Forelimb muscle (tissue), 1 donor: Measurements from ENCODE around the gene ASPDH. TPM values are rescaled to one million over a fixed set of nuclear protein-coding genes. Genes with fewer than 3 reads are reported as not detected.

Experiments used
- DNase-seq: peaks from one replicate; pipeline ENCODE4 v3.0.0-alpha.2; 2013; ENCODE audit warnings: low read depth
- polyA plus RNA-seq: library from polyadenylated mRNA; unstranded; fragments of 120-200 nt; gene quantifications from one replicate; pipeline ENCODE4 v1.2.1, GENCODE V29; 2013; ENCODE audit not compliant: insufficient read length

ASPDH gene
- polyA plus RNA-seq, 1 donor: 1.4 TPM

DNA sequence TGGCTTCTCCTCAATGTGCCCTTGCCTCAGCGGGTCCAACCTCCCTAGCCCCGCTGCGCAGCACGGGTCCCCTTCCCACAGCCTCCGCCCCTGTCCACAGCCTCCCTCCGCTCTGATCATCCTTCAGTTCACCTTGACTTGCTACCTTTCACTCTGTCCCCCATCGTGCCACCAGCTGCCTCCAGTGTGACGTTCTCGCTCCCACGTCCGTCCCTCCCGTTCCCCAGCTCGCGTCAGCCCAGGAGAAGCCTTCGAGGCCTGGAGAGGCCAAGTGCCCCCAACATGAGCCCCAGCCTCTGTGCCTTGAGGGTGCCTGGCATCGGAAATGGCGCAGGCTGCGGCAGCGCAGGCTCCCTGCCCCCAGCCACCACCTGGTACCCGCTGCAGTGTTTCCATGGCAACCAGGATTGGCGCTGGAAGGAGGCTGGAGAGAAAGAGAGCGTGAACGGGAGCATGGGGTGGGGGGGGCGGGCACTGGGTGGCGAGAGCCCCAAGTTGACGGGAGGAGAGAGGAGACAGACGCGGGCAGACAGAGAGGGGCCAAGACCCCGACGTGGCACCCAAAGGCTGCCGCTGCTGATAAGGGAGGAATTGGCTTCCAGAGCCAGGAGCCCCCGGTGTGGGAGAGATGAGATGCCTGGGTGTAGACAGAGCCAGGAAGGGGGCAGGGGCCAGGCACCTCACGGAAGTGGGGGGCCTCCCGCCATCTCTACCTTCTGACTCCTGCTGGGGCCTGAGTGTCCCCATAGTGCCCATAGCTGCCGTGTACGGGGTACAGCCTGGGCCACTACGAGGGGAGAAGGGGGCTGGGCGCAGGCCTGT, 844 bp upstream of the ASPDH start:
- DNase-seq: no peak

DNA sequence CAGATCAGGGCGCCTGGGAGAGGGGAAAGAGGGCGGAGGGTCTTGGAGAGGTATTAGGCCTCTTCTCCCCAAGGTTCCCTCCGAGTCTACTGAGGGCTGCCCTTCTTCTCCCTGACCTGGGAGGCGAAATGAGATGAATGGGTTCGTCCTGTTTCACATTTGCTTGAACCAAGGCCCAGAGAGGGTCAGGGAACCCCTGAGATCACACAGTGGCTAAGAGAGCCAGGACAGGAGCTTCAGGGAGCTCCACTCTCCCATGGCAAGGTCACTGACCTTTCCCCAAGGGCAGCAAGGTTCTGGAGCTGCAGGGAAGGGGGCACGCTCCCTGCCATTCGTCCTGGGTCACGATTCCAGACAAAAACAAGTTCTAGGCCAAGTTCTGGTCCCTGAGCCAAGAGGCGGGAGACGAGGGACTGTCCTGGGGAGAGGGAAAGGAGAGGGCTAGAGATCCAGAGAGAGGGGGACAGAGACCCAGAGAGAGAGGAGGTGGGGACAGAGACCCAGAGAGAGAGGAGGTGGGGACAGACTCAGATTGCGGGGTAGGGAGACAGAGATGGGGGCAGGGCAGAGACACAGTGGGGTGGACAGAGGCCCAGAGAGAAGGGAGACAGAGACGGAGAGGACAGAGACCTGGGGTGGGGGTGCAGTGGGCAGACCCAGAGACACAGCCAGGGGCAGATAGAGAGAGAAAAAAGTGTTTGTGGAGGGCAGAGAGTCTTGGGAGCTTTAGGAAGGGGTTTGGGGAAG, 541 bp downstream of the ASPDH start:
- no peak for DNase-seq

- no peak for DNase-seq
Measured at GRCh38 chr19:50512112-50512998, 1.4 kb downstream of the ASPDH start.

GRCh38 chr19:50511069-50511822, 2.5 kb downstream of the ASPDH start, which contains the start of gene JOSD2:
JOSD2 (minus strand) TSS chr19:50511191; CDS start chr19:50510431, 760 bp downstream.
- peak; percentile 96 for DNase-seq

- no peak for DNase-seq
Measured at GRCh38 chr19:50510700-50511068, 3.0 kb downstream of the ASPDH start.

DNA sequence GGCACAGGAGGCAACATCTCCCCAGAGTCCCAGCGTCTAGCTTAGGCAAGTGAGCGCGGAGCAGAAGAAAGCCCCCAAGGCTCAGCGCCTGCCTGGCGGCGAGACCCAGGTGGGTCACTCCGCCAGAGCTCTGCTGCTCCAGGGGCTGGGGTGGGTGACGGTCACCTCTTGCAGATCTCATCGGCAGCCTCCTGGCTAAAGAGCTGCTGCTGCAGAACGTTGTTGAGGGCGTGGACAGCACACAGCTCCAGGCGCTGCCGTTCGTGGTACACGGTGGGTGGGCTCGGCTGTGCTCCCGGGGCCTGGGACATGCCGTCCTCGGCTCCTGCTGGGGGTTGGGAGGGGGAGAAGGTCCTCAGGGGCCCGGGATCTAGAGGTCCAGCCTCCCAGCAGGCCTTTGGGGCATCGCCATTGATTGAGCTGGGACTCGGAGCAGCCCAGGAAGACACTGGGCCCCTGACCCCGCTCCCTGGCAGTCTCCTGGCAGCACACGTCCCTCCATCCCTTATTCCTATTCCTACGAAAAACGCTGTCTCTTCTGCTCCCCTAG, 3.5 kb downstream of the ASPDH start:
- DNase-seq: no peak

DNA sequence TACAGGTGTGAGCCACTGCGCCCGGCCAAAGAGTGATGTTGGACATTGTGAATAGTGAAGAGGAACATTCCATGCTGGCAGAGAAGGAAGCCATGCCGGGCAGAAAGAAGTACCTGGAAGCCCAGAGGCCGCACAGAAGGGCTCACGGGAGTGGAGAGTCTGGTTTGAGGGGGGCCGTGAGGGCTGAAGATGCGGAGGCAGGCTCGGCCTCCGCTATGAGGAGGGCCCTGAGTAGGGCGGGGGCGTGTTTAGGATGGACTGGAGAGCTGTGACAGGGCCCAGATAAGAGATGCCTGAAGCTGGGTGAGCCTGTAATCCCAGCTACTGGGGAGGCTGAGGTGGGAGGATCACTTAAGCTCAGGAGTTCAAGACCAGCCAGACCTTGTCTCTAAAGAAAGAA, 4.3 kb downstream of the ASPDH start:
- no peak for DNase-seq

DNA sequence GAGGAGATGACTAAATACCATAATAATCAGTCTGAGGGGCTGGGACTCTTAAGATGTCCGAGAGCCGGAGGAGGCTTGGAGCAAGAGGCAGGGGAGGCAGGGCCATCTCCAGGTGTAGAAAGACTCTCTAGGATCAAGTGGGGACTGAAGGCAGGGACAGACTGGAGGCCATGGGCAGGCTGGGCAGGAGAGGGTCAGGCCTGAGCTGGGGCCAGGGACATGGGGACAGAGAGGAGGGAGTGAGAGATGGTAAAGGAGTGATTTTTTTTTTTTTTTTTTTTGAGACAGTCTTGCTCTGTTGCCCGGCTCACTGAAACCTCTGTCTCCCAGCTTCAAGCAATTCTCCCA, 4.9 kb downstream of the ASPDH start:
- DNase-seq: no peak

- no peak for DNase-seq
Measured at GRCh38 chr19:50507376-50507775, 6.3 kb downstream of the ASPDH start.

- DNase-seq: no peak
Measured at GRCh38 chr19:50506700-50507099, 7.0 kb downstream of the ASPDH start.

DNA sequence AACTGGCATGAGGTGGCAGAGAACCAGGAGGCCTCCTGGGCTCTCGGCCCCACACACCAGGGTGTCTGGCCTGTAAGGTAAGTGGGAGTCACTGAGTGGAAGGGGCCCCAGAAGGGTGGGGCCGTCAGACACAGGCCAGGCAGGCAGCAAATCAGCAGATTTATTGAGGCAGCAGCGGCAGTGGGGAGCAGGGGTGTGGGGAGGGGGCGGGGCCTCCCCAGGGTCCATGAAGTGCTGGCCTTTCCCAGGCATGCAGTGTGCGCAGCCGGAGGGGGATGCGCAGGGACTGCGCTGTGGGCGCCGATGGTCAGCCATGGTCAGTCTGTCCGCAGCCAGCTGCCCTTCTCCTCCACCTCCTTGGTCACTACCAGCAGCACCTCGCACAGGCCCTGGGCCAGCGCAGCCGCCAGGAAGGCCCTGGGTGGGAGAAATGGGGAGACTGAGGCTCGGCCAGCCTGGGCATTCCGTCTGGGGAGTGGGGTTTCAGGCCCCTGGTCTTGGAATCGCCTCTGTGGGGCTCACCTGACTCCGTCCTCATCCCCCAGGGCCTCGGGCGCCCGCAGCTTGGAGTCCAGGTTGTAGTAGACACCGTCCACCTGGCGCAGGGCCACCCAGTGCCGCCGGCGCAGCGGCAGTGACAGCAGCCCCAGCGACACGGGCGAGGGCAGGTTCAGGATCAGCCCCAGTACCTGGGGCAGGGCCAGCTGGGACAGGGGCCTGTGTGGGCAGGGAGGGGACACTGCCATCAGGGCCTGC, 7.7 kb downstream of the ASPDH start:
- DNase-seq: no peak

DNA sequence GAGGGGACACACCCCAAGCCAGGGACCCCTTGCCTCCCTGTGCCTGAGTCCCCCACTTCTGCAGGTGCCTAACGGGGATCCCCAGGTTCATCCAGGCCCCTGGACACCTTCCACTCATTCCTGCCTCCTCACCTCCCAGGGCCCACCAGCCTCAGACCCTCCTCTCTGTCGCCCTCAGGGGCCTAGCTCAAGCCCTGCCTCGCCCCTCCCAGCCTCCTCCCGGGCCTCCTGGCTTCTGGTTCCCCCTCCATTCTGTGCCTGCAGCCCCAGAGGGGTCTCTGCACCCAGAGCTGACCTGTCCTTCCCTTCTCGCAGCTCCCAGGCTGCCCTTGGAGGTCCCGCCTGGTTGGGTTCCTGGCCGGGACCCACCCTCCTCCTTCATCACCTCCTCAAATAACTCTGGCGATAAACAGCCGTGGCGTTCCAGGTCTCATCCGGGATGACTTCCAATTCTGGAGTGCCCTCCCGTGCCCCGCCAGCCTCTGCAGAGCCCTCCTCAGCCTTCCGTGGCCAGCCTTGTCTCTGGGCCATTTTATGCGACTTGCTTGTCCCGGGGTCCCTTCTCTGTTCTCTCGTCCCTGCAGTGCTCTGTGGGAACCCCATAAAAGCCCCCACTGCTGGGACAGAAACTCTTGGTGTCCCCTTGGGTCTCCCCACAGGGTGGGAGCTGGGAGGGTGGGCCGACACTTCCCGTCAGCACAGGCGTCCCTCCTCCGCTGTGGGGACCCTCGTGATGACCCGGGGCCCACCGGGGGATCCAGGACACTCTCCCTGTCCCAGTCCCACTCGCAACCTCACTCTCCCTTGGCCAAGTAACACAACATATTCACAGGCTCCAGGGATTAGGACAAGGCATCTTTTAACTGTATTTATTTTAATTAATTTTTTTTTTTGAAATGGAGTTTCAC, 11.9 kb downstream of the ASPDH start:
- DNase-seq: no peak

DNA sequence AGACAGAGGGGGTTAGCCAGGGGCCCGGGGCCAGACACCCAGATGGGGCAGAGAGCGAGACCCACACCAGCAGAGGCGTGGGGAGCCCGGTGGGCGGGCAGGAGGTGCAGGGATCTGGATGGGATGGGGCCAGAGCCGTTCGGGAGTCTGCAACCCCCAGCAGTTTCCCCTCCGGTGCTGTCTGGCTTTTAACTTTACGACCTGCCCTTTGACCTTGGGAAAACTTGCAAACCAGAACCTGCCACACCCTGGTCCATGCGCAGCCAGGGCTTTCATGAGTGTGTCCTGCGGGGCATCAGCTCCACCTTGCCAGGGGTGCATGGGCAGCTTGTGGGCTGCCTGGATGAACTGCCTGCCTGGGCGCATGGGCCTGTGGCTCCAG, 12.5 kb downstream of the ASPDH start:
- DNase-seq: no peak

DNA sequence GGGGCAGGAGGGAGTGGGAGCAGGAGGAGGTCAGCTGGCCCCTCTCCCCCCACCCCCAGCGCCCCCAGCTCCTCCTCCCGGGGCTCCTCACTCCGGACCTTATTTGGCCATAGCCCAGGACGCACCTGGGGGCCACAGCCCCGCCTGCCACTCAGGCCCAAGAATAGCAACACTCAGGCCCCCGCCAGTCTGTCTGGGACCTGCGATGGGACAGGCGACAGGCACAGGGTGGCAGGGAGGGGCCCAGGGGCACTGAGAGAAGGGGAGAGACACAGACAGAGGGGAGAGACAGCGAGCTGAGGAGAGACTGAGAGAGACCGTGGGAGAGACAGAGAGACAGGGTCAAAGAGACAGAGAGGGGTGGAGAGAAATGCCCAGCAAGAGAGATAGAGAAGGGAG, 13.0 kb downstream of the ASPDH start:
- no peak for DNase-seq

DNA sequence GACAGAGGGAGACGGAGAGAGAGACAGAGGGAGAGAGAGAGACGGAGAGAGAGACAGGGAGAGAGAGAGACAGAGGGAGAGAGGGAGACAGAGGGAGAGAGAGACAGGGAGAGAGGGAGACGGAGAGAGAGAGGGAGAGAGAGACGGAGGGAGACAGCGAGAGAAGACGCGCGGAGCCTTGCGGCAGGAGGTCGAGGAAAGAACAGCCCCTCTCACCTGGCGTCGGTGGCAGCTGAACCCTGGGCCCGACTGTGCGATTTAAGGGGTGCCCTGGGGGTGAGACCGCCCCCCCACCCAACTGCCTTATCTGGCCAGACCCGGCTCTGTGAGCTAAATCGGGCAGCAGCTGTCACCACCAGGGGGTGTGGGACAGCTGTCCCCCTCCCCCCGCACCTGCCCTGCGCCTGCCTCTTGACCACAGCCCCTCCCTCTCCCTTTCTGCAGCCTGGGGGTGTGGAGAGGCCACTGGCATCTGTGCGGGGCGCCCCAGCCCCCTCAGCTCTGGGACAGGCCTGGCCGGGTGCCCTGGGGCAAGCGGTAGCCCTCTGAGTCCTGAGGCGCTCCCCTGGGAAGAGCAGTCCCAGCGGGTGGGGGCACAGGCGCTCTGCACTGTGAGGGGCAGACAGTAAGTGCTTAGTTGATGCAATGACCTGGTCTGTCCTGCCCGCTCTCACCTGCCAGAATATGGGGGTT, 13.5 kb downstream of the ASPDH start:
- DNase-seq: no peak

DNA sequence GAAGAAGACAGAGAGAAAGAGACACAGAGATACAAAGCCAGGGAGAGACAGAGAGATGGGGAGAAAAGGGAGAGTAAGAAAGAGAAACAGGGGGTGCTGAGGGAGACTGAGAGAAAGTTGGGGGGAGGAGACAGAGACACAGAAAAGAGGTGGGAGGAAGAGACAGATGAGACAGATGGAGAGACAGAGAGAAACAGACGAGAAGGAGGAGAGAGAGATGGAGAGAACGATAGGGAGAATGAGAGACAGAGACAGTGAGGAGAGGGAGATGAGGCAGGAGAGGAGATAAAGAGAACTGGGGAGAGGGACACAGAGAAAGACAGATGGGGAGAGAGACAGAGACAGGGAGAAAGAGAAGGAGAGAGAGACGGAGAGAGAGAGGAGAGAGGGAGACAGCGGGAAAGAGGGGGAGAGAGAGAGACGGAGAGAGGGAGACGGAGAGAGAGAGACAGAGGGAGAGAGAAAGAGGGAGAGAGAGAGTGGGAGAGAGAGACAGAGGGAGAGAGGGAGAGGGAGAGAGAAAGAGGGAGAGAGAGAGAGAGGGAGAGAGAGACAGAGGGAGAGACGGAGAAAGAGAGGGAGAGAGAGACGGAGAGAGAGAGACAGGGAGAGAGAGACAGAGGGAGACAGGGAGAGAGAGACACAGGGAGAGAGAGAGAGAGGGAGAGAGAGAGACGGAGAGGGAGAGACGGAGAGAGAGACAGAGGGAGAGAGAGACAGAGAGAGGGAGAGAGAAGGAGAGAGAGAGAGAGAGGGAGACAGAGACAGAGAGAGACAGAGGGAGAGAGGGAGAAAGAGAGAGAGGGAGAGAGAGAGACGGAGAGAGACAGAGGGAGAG, 15.3 kb downstream of the ASPDH start:
- DNase-seq: no peak

GRCh38 chr19:50497022-50497405, 16.7 kb downstream of the ASPDH start:
- DNase-seq: no peak
